ENCODE data around the gene GTF3C4. TPM values are rescaled to one million over a fixed set of nuclear protein-coding genes. Genes with fewer than 3 reads are reported as not detected.
"Not testable (repeated sequence)": the region's sequence is repeated elsewhere in the genome, so short reads cannot be mapped to it uniquely, and the experiment has no call there.

Gene GTF3C4
- total RNA-seq, 1 experiment from 2014 or later: 42.5 TPM

- Histone ChIP-seq H3K9me3 (ENCODE audit: control insufficient read depth, low read depth, low read length) (no peaks in the 10 kb centered on the region), H3K4me2 (ENCODE audit: insufficient read depth, insufficient read length, low read length) (no peak overlapping the region), H3K9ac (ENCODE audit: extremely low read depth, insufficient read length, low read length) (no peak overlapping the region), H2BK20ac (ENCODE audit: low read depth, low read length, poor library complexity, severe bottlenecking) (no peak overlapping the region), H4K91ac (ENCODE audit: insufficient read length, low read depth, low read length) (no peak overlapping the region), H3K14ac (ENCODE audit: insufficient read depth, low read length) (no peak overlapping the region), H2AK5ac (ENCODE audit: insufficient read length, low read length) (no peak overlapping the region), H3K79me1 (ENCODE audit: insufficient read depth, low read depth, low read length, poor library complexity, severe bottlenecking) (no peaks in the 10 kb centered on the region), H2BK120ac (ENCODE audit: low read depth, low read length, poor library complexity, severe bottlenecking) (no peak overlapping the region), H3K27me3 (ENCODE audit: insufficient read depth, low read length) (no peaks in the 10 kb centered on the region), H3K23ac (ENCODE audit: insufficient read length, low read depth, low read length) (no peak overlapping the region), H2AFZ (ENCODE audit: low read length) (no peak overlapping the region), H3K18ac (ENCODE audit: insufficient read length, low read depth, low read length) (no peak overlapping the region), H3K4ac (ENCODE audit: low read depth, low read length) (no peak overlapping the region), H4K8ac (replicated peaks; ENCODE audit: insufficient read length, low read depth, low read length) (no peak overlapping the region), H4K20me1 (ENCODE audit: control insufficient read depth, insufficient read depth, insufficient read length) (no peaks in the 10 kb centered on the region), H3K79me2 (ENCODE audit: insufficient read depth, low read length) (no peaks in the 10 kb centered on the region), H3K23me2 (ENCODE audit: insufficient read length, low read depth, low read length, poor library complexity, severe bottlenecking) (no peaks in the 10 kb centered on the region), H2BK5ac (ENCODE audit: insufficient read length, low read length) (no peak overlapping the region), H3T11ph (ENCODE audit: low read length) (no peak overlapping the region), H2BK12ac (ENCODE audit: insufficient read length, low read depth, low read length) (no peak overlapping the region), H2BK15ac (ENCODE audit: low read depth, low read length) (no peak overlapping the region), H3K27ac (ENCODE audit: insufficient read length, low read depth, low read length) (no peak overlapping the region), H3K4me1 (ENCODE audit: insufficient read depth, low read length) (no peaks in the 10 kb centered on the region), H4K5ac (ENCODE audit: insufficient read length, low read depth, low read length) (no peak overlapping the region), H3K56ac (ENCODE audit: insufficient read length, low read depth, low read length) (no peak overlapping the region)
- WGBS (ENCODE audit: extremely low coverage, insufficient read length, low lambda C conversion rate): no CpG with 5 or more reads among the region's 6 CpGs
- TF ChIP-seq, protein P1, sequence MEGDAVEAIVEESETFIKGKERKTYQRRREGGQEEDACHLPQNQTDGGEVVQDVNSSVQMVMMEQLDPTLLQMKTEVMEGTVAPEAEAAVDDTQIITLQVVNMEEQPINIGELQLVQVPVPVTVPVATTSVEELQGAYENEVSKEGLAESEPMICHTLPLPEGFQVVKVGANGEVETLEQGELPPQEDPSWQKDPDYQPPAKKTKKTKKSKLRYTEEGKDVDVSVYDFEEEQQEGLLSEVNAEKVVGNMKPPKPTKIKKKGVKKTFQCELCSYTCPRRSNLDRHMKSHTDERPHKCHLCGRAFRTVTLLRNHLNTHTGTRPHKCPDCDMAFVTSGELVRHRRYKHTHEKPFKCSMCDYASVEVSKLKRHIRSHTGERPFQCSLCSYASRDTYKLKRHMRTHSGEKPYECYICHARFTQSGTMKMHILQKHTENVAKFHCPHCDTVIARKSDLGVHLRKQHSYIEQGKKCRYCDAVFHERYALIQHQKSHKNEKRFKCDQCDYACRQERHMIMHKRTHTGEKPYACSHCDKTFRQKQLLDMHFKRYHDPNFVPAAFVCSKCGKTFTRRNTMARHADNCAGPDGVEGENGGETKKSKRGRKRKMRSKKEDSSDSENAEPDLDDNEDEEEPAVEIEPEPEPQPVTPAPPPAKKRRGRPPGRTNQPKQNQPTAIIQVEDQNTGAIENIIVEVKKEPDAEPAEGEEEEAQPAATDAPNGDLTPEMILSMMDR (conservative IDR thresholded peaks at IDR 0.05): no peak
- no peak overlapping the region for H3K27ac Mint-ChIP-seq
- H3K36me3 Mint-ChIP-seq (ENCODE audit: insufficient read depth in 1 of 3, low read depth in 3 of 3): no peaks in the 10 kb centered on the region
- no peaks in the 10 kb centered on the region for H3K4me1 Mint-ChIP-seq
- no peak overlapping the region for H3K4me3 Mint-ChIP-seq
- no peak for DNase-seq
- H3K9me3 Mint-ChIP-seq: peaks cover 0 to 2% of the 10 kb centered on the region in 2 experiments; a peak in 1 of 5 replicates
- H3K27me3 Mint-ChIP-seq (ENCODE audit: low read depth): peaks cover 12% of the 10 kb centered on the region
Observed at GRCh38 chr9:132710333-132710732, 40.1 kb downstream of the GTF3C4 start.

GRCh38 chr9:132711152-132711551 is 40.9 kb downstream of the GTF3C4 start:
- H3K4me1 ChIP-seq (ENCODE audit: insufficient read depth, low read length); H3K9ac ChIP-seq (ENCODE audit: extremely low read depth, insufficient read length, low read length); H3K27me3 ChIP-seq (ENCODE audit: insufficient read depth, low read length); H2AK5ac ChIP-seq (ENCODE audit: insufficient read length, low read length); H3K23me2 ChIP-seq (ENCODE audit: insufficient read length, low read depth, low read length, poor library complexity, severe bottlenecking); H4K20me1 ChIP-seq (ENCODE audit: control insufficient read depth, insufficient read depth, insufficient read length); H2BK12ac ChIP-seq (ENCODE audit: insufficient read length, low read depth, low read length); H3K36me3 Mint-ChIP-seq (ENCODE audit: insufficient read depth in 1 of 3, low read depth in 3 of 3); H3K4me1 Mint-ChIP-seq; H3T11ph ChIP-seq (ENCODE audit: low read length); H3K4me2 ChIP-seq (ENCODE audit: insufficient read depth, insufficient read length, low read length); H3K18ac ChIP-seq (ENCODE audit: insufficient read length, low read depth, low read length); H2BK5ac ChIP-seq (ENCODE audit: insufficient read length, low read length); H4K8ac ChIP-seq (replicated peaks; ENCODE audit: insufficient read length, low read depth, low read length); H3K79me2 ChIP-seq (ENCODE audit: insufficient read depth, low read length); H2BK15ac ChIP-seq (ENCODE audit: low read depth, low read length); H3K9me3 Mint-ChIP-seq; H3K27ac ChIP-seq (ENCODE audit: insufficient read length, low read depth, low read length); H3K4ac ChIP-seq (ENCODE audit: low read depth, low read length); H4K5ac ChIP-seq (ENCODE audit: insufficient read length, low read depth, low read length); H4K91ac ChIP-seq (ENCODE audit: insufficient read length, low read depth, low read length); H3K4me3 Mint-ChIP-seq; H3K56ac ChIP-seq (ENCODE audit: insufficient read length, low read depth, low read length); H3K23ac ChIP-seq (ENCODE audit: insufficient read length, low read depth, low read length); H3K9me3 ChIP-seq (ENCODE audit: control insufficient read depth, low read depth, low read length); H2BK120ac ChIP-seq (ENCODE audit: low read depth, low read length, poor library complexity, severe bottlenecking); H2AFZ ChIP-seq (ENCODE audit: low read length); H3K79me1 ChIP-seq (ENCODE audit: insufficient read depth, low read depth, low read length, poor library complexity, severe bottlenecking); H3K14ac ChIP-seq (ENCODE audit: insufficient read depth, low read length); DNase-seq; H3K27ac Mint-ChIP-seq; H2BK20ac ChIP-seq (ENCODE audit: low read depth, low read length, poor library complexity, severe bottlenecking): not testable (repeated sequence)
- peaks cover 15% of the 10 kb centered on the region for H3K27me3 Mint-ChIP-seq (ENCODE audit: low read depth)
- no CpG with 5 or more reads among the region's 5 CpGs for WGBS (ENCODE audit: extremely low coverage, insufficient read length, low lambda C conversion rate)

Data from H9 (cell line).